H9 (cell line): ENCODE results near the gene QSER1. TPM values are rescaled to one million over a fixed set of nuclear protein-coding genes. Genes with fewer than 3 reads are reported as not detected.

Experiments used
- DNase-seq: peaks from one replicate; pipeline ENCODE4 v3.0.0-alpha.2; 2017
- H2AFZ ChIP-seq: one replicate; pipeline ENCODE4 v1.6.1; 2013; ENCODE audit warnings: mild to moderate bottlenecking, low read length, control low read depth, moderate library complexity
- H2AK5ac ChIP-seq: 2 replicates; pipeline ENCODE4 v1.6.1; 2013; ENCODE audit warnings: low read length, control low read depth, mixed read lengths; ENCODE audit not compliant: insufficient read length
- H2BK120ac ChIP-seq: one replicate; pipeline ENCODE4 v1.6.1; 2013; ENCODE audit warnings: low read depth, mild to moderate bottlenecking, low read length, control low read depth, inconsistent platforms; ENCODE audit not compliant: poor library complexity, severe bottlenecking
- H2BK12ac ChIP-seq: 2 replicates; pipeline ENCODE4 v1.6.1; 2013; ENCODE audit warnings: low read length, control low read depth, mixed read lengths, low read depth; ENCODE audit not compliant: insufficient read length
- H2BK15ac ChIP-seq: 2 replicates; pipeline ENCODE4 v1.6.1; 2013; ENCODE audit warnings: low read depth, low read length, control low read depth
- H2BK20ac ChIP-seq: one replicate; pipeline ENCODE4 v1.6.1; 2013; ENCODE audit warnings: low read depth, mild to moderate bottlenecking, low read length, control low read depth, inconsistent platforms; ENCODE audit not compliant: poor library complexity, severe bottlenecking
- H2BK5ac ChIP-seq: 2 replicates; pipeline ENCODE4 v1.6.1; 2013; ENCODE audit warnings: low read length, control low read depth, mixed read lengths; ENCODE audit not compliant: insufficient read length
- H3K14ac ChIP-seq: 2 replicates; pipeline ENCODE4 v1.6.1; 2013; ENCODE audit warnings: low read length, control low read depth; ENCODE audit not compliant: insufficient read depth
- H3K18ac ChIP-seq: 2 replicates; pipeline ENCODE4 v1.6.1; 2013; ENCODE audit warnings: low read depth, mild to moderate bottlenecking, mixed read lengths, low read length, control low read depth; ENCODE audit not compliant: insufficient read length
- H3K23ac ChIP-seq: 2 replicates; pipeline ENCODE4 v1.6.1; 2013; ENCODE audit warnings: low read length, control low read depth, mixed read lengths, low read depth; ENCODE audit not compliant: insufficient read length
- H3K23me2 ChIP-seq: 2 replicates; pipeline ENCODE4 v1.6.1; 2013; ENCODE audit warnings: low read depth, mild to moderate bottlenecking, mixed read lengths, low read length, control low read depth; ENCODE audit not compliant: insufficient read length, poor library complexity, severe bottlenecking
- H3K27ac ChIP-seq: 2 replicates; pipeline ENCODE4 v1.5.1; 2013; ENCODE audit warnings: low read length, control low read depth, mixed read lengths, low read depth; ENCODE audit not compliant: insufficient read length
- H3K27me3 ChIP-seq: 2 replicates; pipeline ENCODE4 v1.6.1; 2013; ENCODE audit warnings: low read length, control low read depth, inconsistent platforms; ENCODE audit not compliant: insufficient read depth
- H3K4ac ChIP-seq: 2 replicates; pipeline ENCODE4 v1.6.1; 2013; ENCODE audit warnings: low read depth, mild to moderate bottlenecking, control low read depth, inconsistent platforms, low read length, moderate library complexity
- H3K4me1 ChIP-seq: 2 replicates; pipeline ENCODE4 v1.6.1; 2013; ENCODE audit warnings: low read length, control low read depth, inconsistent platforms; ENCODE audit not compliant: insufficient read depth
- H3K4me2 ChIP-seq: 2 replicates; pipeline ENCODE4 v1.6.1; 2013; ENCODE audit warnings: low read length, control low read depth, mixed read lengths; ENCODE audit not compliant: insufficient read length, insufficient read depth
- H3K56ac ChIP-seq: 2 replicates; pipeline ENCODE4 v1.6.1; 2013; ENCODE audit warnings: low read depth, mild to moderate bottlenecking, mixed read lengths, low read length, control low read depth; ENCODE audit not compliant: insufficient read length
- H3K79me1 ChIP-seq: 2 replicates; pipeline ENCODE4 v1.6.1; 2013; ENCODE audit warnings: low read depth, mild to moderate bottlenecking, moderate library complexity, low read length, control low read depth, inconsistent platforms; ENCODE audit not compliant: insufficient read depth, poor library complexity, severe bottlenecking
- H3K79me2 ChIP-seq: 2 replicates; pipeline ENCODE4 v1.6.1; 2013; ENCODE audit warnings: low read length, control low read depth, inconsistent platforms; ENCODE audit not compliant: insufficient read depth
- H3K9ac ChIP-seq: 2 replicates; pipeline ENCODE4 v1.6.1; 2013; ENCODE audit warnings: low read length, control low read depth, mixed read lengths; ENCODE audit not compliant: insufficient read length; ENCODE audit errors: extremely low read depth
- H3K9me3 ChIP-seq: one replicate; pipeline ENCODE4 v1.6.1; 2013; ENCODE audit warnings: low read depth, low read length, inconsistent platforms; ENCODE audit not compliant: control insufficient read depth
- H3T11ph ChIP-seq: one replicate; pipeline ENCODE4 v1.6.1; 2013; ENCODE audit warnings: mild to moderate bottlenecking, low read length, control low read depth, inconsistent platforms
- H4K20me1 ChIP-seq: one replicate; pipeline ENCODE4 v1.6.1; 2013; ENCODE audit not compliant: control insufficient read depth, insufficient read length, insufficient read depth
- H4K5ac ChIP-seq: 2 replicates; pipeline ENCODE4 v1.6.1; 2013; ENCODE audit warnings: low read depth, mild to moderate bottlenecking, mixed read lengths, low read length, control low read depth; ENCODE audit not compliant: insufficient read length
- H4K8ac ChIP-seq: replicated peaks from 2 replicates; pipeline ENCODE4 v1.6.1; 2013; ENCODE audit warnings: low read length, control low read depth, mixed read lengths, low read depth; ENCODE audit not compliant: insufficient read length
- H4K91ac ChIP-seq: 2 replicates; pipeline ENCODE4 v1.6.1; 2013; ENCODE audit warnings: low read depth, mild to moderate bottlenecking, moderate library complexity, mixed read lengths, low read length, control low read depth; ENCODE audit not compliant: insufficient read length
- H3K27ac Mint-ChIP-seq, 3 experiments: 2 replicates in 2 of 3; 3 replicates in 1 of 3; pipeline ENCODE4 v1.8.0; 2020 to 2021; ENCODE audit warnings: mixed read lengths in 3 of 3, mild to moderate bottlenecking in 1 of 3, moderate library complexity in 1 of 3
- H3K27me3 Mint-ChIP-seq: 2 replicates; pipeline ENCODE4 v1.8.0; 2021; ENCODE audit warnings: low read depth, mild to moderate bottlenecking, moderate library complexity, mixed read lengths
- H3K36me3 Mint-ChIP-seq, 3 experiments: 2 replicates in 2 of 3; 3 replicates in 1 of 3; pipeline ENCODE4 v1.8.0; 2020 to 2021; ENCODE audit warnings: low read depth in 3 of 3, mixed read lengths in 3 of 3; ENCODE audit not compliant: insufficient read depth in 1 of 3
- H3K4me1 Mint-ChIP-seq, 2 experiments: 2 replicates each; pipeline ENCODE4 v1.8.0; 2020; ENCODE audit warnings: mixed read lengths in 2 of 2
- H3K4me3 Mint-ChIP-seq, 2 experiments: 2 replicates in 1 of 2; 3 replicates in 1 of 2; pipeline ENCODE4 v1.8.0; 2020 to 2021; ENCODE audit warnings: mild to moderate bottlenecking in 2 of 2, mixed read lengths in 2 of 2, moderate library complexity in 1 of 2
- H3K9me3 Mint-ChIP-seq, 2 experiments: 2 replicates in 1 of 2; 3 replicates in 1 of 2; pipeline ENCODE4 v1.8.0; 2020; ENCODE audit warnings: mild to moderate bottlenecking in 2 of 2, mixed read lengths in 2 of 2, moderate library complexity in 1 of 2
- WGBS: extraction: QIAGEN DNeasy Blood & Tissue Kit; methylation state at CpG from one replicate; pipeline ENCODE4 v1.1.7; 2013; ENCODE audit warnings: missing lambda C conversion rate, low lambda C conversion rate, mixed read lengths; ENCODE audit not compliant: insufficient read length; ENCODE audit errors: extremely low coverage; 5-methylcytosine and 5-hydroxymethylcytosine counted together
- total RNA-seq: library from RNA; stranded (reverse); gene quantifications from 2 replicates; pipeline ENCODE4 v1.2.1, GENCODE V29; 2021
- TF ChIP-seq, protein P1 (sequence below): fragments of 200-600 bp; sonication (generic); conservative IDR thresholded peaks from 3 replicates; pipeline ENCODE4 v1.8.0; 2021; ENCODE audit warnings: antibody characterized with exemption, mild to moderate bottlenecking

The QSER1 gene
- total RNA-seq, 1 experiment from 2014 or later = 139 TPM

GRCh38 chr11:32897103-32897502 is 4.5 kb downstream of the QSER1 start:
- Histone ChIP-seq H4K8ac (no peak overlapping the region), H3K56ac (no peak overlapping the region), H2AK5ac (no peak overlapping the region), H3K18ac (no peak overlapping the region), H4K91ac (no peak overlapping the region), H3K4ac (no peak overlapping the region), H3K9me3 (no peaks in the 10 kb centered on the region), H4K20me1 (no peaks in the 10 kb centered on the region), H2BK5ac (no peak overlapping the region), H3T11ph (no peak overlapping the region), H2BK15ac (no peak overlapping the region), H3K27me3 (no peaks in the 10 kb centered on the region), H3K79me1 (peaks cover 2% of the 10 kb centered on the region), H2BK12ac (no peak overlapping the region), H4K5ac (no peak overlapping the region), H2BK120ac (no peak overlapping the region), H3K23me2 (peaks cover 2% of the 10 kb centered on the region), H3K14ac (no peak overlapping the region), H3K23ac (no peak overlapping the region), H3K27ac (no peak overlapping the region), H3K9ac (no peak overlapping the region), H3K79me2 (peaks cover 79% of the 10 kb centered on the region), H2BK20ac (no peak overlapping the region), H3K4me2 (no peak overlapping the region), H2AFZ (no peak overlapping the region), H3K4me1 (peaks cover 11% of the 10 kb centered on the region)
- H3K4me1 Mint-ChIP-seq = peaks cover 56 to 65% of the 10 kb centered on the region in 2 experiments
- DNase-seq = no peak
- no peak overlapping the region; a peak in 1 of 5 replicates for H3K4me3 Mint-ChIP-seq
- no peaks in the 10 kb centered on the region; the same call in 1 of the 2 replicates for H3K27me3 Mint-ChIP-seq
- no CpG with 5 or more reads among the region's 1 CpG for WGBS
- H3K9me3 Mint-ChIP-seq = peaks cover 0 to under 1% of the 10 kb centered on the region in 2 experiments; a peak in 1 of 5 replicates
- TF ChIP-seq, protein P1, sequence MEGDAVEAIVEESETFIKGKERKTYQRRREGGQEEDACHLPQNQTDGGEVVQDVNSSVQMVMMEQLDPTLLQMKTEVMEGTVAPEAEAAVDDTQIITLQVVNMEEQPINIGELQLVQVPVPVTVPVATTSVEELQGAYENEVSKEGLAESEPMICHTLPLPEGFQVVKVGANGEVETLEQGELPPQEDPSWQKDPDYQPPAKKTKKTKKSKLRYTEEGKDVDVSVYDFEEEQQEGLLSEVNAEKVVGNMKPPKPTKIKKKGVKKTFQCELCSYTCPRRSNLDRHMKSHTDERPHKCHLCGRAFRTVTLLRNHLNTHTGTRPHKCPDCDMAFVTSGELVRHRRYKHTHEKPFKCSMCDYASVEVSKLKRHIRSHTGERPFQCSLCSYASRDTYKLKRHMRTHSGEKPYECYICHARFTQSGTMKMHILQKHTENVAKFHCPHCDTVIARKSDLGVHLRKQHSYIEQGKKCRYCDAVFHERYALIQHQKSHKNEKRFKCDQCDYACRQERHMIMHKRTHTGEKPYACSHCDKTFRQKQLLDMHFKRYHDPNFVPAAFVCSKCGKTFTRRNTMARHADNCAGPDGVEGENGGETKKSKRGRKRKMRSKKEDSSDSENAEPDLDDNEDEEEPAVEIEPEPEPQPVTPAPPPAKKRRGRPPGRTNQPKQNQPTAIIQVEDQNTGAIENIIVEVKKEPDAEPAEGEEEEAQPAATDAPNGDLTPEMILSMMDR = no peak
- H3K36me3 Mint-ChIP-seq = peaks cover 7 to 67% (median 53%) of the 10 kb centered on the region in 3 experiments
- peak overlapping the region in 2 of 3 experiments; percentile 63 to 74; a peak in 3 of 7 replicates for H3K27ac Mint-ChIP-seq
